Measurements from ENCODE around the gene ALPI.

DNA sequence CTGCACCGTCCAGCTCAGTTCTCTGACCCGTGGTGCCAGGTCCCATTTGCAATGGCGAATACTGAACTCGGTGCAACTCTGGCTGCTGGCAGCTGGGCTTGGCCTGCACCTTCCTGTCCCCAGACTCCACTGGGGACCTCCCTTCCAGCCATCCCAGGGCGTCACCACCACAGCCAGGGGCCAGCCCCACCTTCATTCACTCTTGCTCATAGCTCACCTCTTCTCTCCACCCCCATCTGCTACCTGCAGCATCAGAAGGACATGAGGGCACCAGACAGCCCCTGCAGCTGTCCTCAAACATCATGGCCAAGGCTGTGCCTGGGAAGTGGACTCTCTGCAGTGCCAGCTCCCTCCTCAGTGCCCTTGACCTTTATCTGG is 16.2 kb upstream of the ALPI start:
- TF ChIP-seq, protein P1, sequence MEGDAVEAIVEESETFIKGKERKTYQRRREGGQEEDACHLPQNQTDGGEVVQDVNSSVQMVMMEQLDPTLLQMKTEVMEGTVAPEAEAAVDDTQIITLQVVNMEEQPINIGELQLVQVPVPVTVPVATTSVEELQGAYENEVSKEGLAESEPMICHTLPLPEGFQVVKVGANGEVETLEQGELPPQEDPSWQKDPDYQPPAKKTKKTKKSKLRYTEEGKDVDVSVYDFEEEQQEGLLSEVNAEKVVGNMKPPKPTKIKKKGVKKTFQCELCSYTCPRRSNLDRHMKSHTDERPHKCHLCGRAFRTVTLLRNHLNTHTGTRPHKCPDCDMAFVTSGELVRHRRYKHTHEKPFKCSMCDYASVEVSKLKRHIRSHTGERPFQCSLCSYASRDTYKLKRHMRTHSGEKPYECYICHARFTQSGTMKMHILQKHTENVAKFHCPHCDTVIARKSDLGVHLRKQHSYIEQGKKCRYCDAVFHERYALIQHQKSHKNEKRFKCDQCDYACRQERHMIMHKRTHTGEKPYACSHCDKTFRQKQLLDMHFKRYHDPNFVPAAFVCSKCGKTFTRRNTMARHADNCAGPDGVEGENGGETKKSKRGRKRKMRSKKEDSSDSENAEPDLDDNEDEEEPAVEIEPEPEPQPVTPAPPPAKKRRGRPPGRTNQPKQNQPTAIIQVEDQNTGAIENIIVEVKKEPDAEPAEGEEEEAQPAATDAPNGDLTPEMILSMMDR (IDR thresholded peaks at IDR 0.05), result peak; percentile 41
- no peak for TF ChIP-seq EZH2 (IDR thresholded peaks at IDR 0.05; ENCODE audit: borderline replicate concordance, insufficient read depth, low read depth, low read length, poor library complexity, severe bottlenecking)

All from B cell (primary cell).